Measurements from ENCODE around the gene GPR21.

GPR21 gene

GRCh38 chr9:123035791-123036190, 2.3 kb downstream of the GPR21 start:
- in situ Hi-C loops (cut with MboI; ENCODE audit: low pct_unique_long_range_greater_than_20kb, low sequenced_read_pairs, unreplicated experiment): no loop called here
- no peak for DNase-seq (ENCODE audit: low spot score)
- no peak for TF ChIP-seq CTCF (IDR thresholded peaks at IDR 0.05; ENCODE audit: extremely low read depth, insufficient read depth, missing control alignments)

GRCh38 chr9:123036893-123037545, 3.6 kb downstream of the GPR21 start:
- in situ Hi-C loops (cut with MboI; ENCODE audit: low pct_unique_long_range_greater_than_20kb, low sequenced_read_pairs, unreplicated experiment): no loop called here
- TF ChIP-seq CTCF (IDR thresholded peaks at IDR 0.05; ENCODE audit: extremely low read depth, insufficient read depth, missing control alignments): no peak
- no peak for DNase-seq (ENCODE audit: low spot score)

GRCh38 chr9:123039617-123040219, 6.3 kb downstream of the GPR21 start:
- TF ChIP-seq CTCF (IDR thresholded peaks at IDR 0.05; ENCODE audit: extremely low read depth, insufficient read depth, missing control alignments): no peak
- no peak for DNase-seq (ENCODE audit: low spot score)
- in situ Hi-C loops (cut with MboI; ENCODE audit: low pct_unique_long_range_greater_than_20kb, low sequenced_read_pairs, unreplicated experiment): no loop called here

GRCh38 chr9:123040801-123041200, 7.3 kb downstream of the GPR21 start:
- TF ChIP-seq CTCF (IDR thresholded peaks at IDR 0.05; ENCODE audit: extremely low read depth, insufficient read depth, missing control alignments): no peak
- in situ Hi-C loops (cut with MboI; ENCODE audit: low pct_unique_long_range_greater_than_20kb, low sequenced_read_pairs, unreplicated experiment): no loop called here
- DNase-seq (ENCODE audit: low spot score): no peak

GRCh38 chr9:123041489-123041888, 8.0 kb downstream of the GPR21 start:
- no peak for DNase-seq (ENCODE audit: low spot score)
- in situ Hi-C loops (cut with MboI; ENCODE audit: low pct_unique_long_range_greater_than_20kb, low sequenced_read_pairs, unreplicated experiment): no loop called here
- no peak for TF ChIP-seq CTCF (IDR thresholded peaks at IDR 0.05; ENCODE audit: extremely low read depth, insufficient read depth, missing control alignments)

- no peak for DNase-seq (ENCODE audit: low spot score)
- in situ Hi-C loops (cut with MboI; ENCODE audit: low pct_unique_long_range_greater_than_20kb, low sequenced_read_pairs, unreplicated experiment): no loop called here
- no peak for TF ChIP-seq CTCF (IDR thresholded peaks at IDR 0.05; ENCODE audit: extremely low read depth, insufficient read depth, missing control alignments)
These were observed 9.8 kb downstream of the GPR21 start for GRCh38 chr9:123043081-123043939.

All from GM13977 (cell line).